DMS79 (cell line): ENCODE measurements around the gene NPLOC4.
A peak's percentile ranks its signal among the peaks of the same experiment; 100 is the strongest.
"Not testable (repeated sequence)": the region's sequence is repeated elsewhere in the genome, so short reads cannot be mapped to it uniquely, and the experiment has no call there.

Experiments used
- DNase-seq: peaks from one replicate; lab custom pipeline; 2025; lab: John Stamatoyannopoulos, UW

NPLOC4 gene

GRCh38 chr17:81532490-81533287 lies 104.2 kb downstream of the NPLOC4 start:
- no peak for DNase-seq

GRCh38 chr17:81531998-81532404 lies 104.9 kb downstream of the NPLOC4 start:
- not testable (repeated sequence) for DNase-seq

- DNase-seq: not testable (repeated sequence)
These were observed 105.9 kb downstream of the NPLOC4 start for GRCh38 chr17:81531013-81531412.

GRCh38 chr17:81529437-81529803 lies 107.5 kb downstream of the NPLOC4 start:
- no peak for DNase-seq

- DNase-seq: no peak
These were observed 108.1 kb downstream of the NPLOC4 start for GRCh38 chr17:81528651-81529436.

- DNase-seq: no peak
These were observed 108.6 kb downstream of the NPLOC4 start for GRCh38 chr17:81528384-81528650.

GRCh38 chr17:81527591-81528383 lies 109.1 kb downstream of the NPLOC4 start, which contains the start of gene FSCN2:
TSS of gene FSCN2 (plus strand) at chr17:81528377. CDS start at chr17:81528532, 155 bp downstream.
- DNase-seq: no peak

GRCh38 chr17:81526662-81527571 lies 110.0 kb downstream of the NPLOC4 start:
- no peak for DNase-seq

- DNase-seq: no peak
These were observed 112.1 kb downstream of the NPLOC4 start for GRCh38 chr17:81524865-81525159.

- no peak for DNase-seq
These were observed 112.7 kb downstream of the NPLOC4 start for GRCh38 chr17:81524039-81524864.

- peak; percentile 20 for DNase-seq
These were observed 113.4 kb downstream of the NPLOC4 start for GRCh38 chr17:81523402-81524038.

- peak; percentile 41 for DNase-seq
These were observed 114.2 kb downstream of the NPLOC4 start for GRCh38 chr17:81522491-81523401.

GRCh38 chr17:81520021-81520901 lies 116.7 kb downstream of the NPLOC4 start:
- no peak for DNase-seq

- DNase-seq: no peak
These were observed 117.5 kb downstream of the NPLOC4 start for GRCh38 chr17:81519284-81520020.

GRCh38 chr17:81518785-81519283 lies 118.1 kb downstream of the NPLOC4 start:
- no peak for DNase-seq

- DNase-seq: no peak
These were observed 118.7 kb downstream of the NPLOC4 start for GRCh38 chr17:81518113-81518784.
